Glomerular visceral epithelial cell (primary cell): ENCODE measurements around the gene ITGA2.
"Not testable (repeated sequence)": the region's sequence is repeated elsewhere in the genome, so short reads cannot be mapped to it uniquely, and the experiment has no call there.

Experiments
- DNase-seq: peaks from one replicate; pipeline ENCODE4 v3.0.0-alpha.2; 2016; ENCODE audit errors: extremely low spot score

ITGA2 gene

DNA sequence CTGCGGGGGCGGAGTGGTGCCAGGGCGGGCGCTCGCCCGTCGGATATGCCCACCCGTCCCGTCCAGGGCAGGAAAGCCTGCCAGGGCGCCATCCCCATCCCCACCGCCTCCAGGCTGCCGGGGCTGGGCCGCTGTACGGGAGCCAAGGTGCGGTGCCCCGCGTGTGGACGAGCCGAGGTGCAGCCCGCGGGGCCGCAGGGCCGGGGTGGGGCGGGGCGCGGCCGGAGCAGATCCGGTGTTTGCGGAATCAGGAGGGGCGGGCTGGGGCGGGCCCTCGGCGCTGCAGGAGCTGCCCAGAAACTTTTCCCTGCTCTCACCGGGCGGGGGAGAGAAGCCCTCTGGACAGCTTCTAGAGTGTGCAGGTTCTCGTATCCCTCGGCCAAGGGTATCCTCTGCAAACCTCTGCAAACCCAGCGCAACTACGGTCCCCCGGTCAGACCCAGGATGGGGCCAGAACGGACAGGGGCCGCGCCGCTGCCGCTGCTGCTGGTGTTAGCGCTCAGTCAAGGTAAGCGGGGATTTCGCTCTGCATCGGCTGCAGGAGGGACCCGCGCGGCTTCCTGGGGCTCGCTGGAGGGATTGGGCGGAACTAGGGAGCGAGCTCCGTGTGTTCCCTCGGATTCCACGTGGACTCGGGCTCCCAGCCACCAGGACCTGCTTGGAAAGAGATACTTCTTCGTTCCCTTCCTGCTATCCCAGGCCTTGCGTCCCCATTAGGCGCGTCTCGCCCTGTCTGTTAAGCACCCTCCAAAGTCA is at the start of gene ITGA2:
Gene ITGA2 (plus strand): TSS at position 328 of the 756 bp plus-strand sequence. CDS start 117 bp downstream, at position 445.
- DNase-seq, result peak; percentile 75

DNA sequence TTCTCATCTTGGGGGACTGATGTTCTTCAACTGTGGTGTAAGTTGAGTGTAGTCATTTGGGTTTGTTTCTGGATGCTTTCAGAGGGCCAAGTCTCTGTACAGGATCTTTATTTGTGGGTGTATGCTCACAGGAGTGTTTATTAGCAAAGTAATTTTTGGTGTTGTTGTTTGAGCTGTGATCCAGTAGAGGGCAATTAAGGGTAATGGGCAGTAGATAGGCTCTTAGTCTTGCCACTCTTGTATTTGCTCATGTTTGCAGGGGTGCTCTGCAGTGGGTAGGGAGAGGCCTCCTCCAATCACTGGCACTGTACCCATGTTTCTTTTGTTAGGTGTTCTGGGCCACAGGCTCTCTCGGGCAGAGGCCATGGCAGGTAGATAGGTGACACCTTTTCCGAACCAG is 45.9 kb upstream of the ITGA2 start:
- DNase-seq, result no peak

DNA sequence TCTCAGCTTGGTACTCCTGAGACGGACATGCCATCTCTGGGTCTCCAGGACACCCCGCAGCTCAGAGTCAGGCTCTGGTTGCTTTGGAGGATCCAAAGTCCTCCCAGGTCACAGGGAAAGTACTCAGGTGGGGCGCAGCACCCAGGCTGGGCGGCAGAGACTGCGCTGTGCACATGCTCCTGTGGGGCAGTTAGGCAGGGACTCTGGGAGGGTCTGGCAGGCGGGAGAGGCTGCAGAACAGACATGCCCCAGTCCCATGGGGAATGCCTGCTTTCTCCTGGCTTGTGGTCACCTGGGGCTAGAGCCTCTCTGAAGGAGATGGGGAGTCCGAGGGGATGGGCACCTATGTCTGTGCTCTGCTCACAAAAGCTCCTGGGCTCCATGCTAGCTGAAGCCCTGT is 45.3 kb upstream of the ITGA2 start:
- no peak for DNase-seq

DNA sequence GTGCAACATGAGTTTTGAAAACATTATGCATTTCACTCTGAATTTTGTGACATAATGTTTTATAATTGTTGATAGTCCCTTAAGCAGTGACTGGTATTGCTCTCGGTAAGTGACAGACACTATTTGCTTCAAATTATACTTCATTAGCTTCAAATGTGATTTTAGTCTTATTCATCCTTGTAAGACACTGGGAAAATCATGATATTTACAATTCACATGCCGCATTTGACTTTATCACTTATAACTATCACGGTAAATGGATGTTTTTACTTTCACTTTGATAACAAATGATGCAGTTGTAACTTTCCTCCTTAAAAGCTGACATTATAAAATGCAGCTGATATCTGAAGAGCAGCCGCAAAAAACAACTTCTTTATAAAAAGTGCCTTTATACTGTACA is 44.1 kb upstream of the ITGA2 start:
- DNase-seq, result no peak

DNA sequence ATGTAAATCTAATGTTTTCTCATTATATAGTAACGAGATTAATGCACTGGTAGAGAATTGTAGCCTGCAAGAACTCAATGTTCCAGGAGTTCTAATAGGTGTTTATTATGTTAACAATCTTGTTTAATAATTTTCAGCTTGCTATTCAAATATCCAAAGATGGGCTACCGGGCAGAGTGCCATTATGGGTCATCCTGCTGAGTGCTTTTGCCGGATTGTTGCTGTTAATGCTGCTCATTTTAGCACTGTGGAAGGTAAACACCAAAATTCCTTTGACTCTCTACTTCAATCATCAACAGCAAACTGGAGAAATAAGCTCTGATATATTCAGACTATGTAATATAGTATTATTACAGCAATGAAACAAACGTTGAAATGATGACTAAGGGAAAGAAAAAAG is 41.9 kb upstream of the ITGA2 start:
- no peak for DNase-seq

DNA sequence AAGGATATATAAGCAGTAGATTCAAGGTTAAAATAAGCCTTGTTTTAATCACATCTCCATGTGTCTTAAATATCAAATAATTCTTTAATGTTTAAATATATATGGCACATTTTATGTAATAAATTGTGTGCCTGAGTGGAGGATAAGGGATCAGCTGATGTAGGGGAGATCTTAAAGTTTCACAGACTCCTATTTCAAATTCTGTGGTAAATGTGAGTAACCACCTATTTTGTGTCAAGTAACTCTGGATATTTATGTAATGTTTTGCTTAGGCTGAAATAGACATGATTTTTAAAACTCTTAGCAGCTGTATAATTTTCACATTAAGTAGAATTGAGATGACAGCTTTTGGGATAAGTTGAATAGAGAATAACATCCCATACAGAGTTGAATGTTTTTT is 41.3 kb upstream of the ITGA2 start:
- DNase-seq, result no peak

DNA sequence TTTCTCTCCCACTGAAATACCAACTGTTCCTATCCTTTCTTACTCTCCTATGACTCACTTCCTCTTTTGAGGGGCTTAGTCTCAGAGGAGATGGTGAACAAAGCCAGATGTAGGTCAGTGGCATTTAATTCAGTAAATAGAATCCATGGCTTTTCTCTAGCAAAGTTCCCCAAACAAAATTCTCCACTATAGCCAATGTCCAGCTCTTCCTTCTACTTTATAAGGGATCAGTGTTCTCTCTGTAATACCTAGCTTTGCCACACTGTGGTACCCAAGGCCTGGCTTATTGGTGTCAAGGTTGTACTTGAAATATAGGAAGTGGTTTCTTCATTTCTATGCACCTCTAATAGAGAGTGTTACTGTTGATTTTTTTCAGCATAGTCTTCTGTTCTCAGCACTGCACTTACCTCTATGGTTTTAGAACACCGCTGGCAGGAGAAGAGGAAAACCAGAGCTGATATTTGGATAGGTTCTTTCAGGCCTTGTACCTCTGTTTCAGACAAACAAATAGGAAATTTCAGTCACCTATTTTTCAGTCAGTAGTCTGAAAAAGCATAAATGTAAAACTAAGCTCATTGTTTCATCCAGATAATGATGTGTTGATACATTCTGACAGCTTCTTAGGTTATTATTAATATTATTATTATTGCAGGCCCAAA is 40.6 kb upstream of the ITGA2 start:
- DNase-seq, result peak; percentile 79

DNA sequence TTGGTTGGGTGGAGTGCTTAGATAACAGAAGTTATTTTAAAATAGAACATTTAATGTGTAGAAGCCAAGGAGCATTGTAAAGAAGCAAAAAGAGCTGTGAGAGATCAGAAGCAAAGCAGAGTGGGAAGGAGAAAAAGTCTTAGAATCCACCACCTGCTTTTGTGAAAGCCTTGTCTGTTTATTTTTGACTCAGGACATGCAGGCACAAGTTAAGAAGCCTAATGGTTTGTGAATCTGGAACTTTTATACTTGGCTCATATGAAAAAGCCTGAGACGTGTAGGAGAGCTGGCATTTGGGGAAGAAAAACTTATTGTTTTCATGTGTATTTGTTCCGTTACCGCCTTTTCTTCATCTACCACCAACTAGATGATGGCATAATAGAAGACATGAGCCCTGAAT is 38.5 kb upstream of the ITGA2 start:
- DNase-seq, result no peak

DNA sequence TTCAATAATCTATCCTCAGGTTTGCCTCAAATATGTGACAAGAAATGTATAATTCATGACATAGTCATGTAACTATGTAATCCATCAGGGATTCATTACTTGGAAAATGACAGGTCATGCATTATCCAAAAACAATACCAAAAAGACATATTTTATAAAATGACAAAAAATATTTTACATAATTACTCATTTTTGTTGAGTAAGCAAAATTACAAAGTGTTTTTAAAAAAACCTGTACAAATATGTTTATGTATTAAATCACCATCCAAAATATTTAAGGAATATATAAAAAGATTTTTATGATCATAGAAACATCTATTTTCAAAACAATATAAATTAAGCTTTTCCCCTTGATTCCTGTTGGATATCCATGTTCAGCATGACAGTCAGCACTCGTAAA is 36.7 kb upstream of the ITGA2 start:
- DNase-seq, result no peak

DNA sequence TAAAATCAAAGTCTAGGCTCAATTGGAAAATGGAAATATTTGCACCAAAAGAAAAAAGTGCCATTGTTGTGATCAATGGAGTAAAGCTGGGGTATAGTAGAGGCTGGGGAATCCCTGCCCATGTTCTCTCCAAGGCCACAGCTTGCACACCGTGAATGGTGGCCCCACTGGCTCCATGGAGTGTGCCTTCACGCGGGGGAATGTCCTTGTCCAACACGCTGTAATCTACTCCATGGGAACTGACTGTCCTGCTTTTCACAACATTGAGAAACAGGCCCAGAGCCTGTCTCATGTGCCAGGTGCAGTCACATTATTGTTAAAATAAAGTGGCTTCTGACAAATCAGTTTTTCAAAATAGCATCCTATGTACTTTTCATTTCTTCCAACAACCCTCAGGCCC is 33.1 kb upstream of the ITGA2 start:
- DNase-seq, result no peak

DNA sequence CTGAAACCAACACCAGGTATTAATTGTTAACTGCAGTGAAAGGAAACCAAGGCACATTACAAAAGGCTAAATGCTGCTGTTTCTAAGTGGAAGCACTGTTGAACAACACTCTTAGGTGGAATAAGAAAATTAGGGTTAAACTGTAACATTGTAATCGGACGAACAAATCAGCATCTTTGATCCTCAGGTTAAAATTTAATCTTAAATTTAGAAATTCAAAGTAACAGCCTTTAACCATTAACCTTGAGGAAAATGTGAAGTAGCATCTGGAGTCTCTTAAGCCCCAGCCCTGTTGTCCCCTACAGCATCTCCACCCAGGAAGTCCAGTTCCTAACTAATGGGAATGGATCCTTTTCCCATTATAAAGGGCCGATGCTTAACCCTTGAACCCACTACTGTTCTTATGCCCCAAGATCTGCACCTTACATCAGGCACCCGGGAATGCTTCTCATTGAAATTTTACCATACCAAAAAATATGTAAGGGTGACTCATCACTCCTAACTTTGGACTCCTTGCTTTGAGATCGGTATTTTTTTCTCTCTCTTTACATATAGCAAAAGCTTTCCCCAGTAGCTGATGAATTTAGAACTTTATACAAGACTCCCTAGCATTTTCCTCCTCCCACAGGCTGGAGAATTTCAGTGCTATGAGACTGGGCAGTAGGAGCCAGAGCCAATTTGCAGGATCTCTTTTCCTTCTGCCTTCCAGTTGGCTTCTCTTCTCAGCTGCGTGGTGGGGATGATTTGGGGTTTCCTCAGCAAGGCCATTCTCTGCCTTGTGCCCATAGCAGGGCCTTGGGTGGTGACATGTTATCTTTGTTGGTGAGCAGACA is 32.0 kb upstream of the ITGA2 start:
- DNase-seq, result no peak

DNA sequence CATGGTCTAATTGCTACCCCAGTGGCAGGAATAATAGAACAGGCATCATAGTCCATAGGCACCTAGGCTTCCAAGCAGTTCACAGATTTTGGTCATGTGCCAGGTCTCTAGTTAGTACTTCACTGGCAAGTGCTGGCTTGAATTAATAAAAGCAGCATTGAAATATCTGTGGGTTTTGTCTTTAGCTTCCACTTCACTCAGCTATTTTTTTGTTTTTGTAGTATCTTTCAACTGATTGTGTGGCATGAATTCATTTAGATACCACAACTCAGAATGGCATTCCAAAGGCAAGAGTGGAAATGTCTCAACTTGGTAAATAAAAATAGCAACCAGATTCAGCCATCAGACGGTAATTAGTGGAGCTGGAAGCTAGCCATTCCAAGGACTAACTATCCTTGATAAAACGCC is 27.9 kb upstream of the ITGA2 start:
- DNase-seq, result no peak

DNA sequence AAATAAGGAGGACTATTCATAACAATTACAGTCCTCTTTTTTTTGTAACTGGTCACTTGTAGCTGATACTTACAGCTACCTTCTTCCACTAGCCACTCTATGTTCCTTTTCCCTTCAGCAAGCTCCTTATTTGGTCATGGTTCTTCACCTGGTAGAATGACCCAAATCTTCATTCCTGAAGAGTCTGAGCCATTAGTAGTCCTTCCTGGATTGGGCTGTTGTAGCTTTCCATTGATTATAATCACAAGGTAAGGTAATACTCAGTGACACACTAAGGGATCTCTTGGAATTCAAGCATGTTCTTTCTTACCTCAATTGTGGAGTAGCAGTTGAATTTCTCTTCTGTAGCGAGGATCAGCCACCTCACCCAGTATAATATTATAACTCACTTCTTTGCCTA is 25.5 kb upstream of the ITGA2 start:
- no peak for DNase-seq

DNA sequence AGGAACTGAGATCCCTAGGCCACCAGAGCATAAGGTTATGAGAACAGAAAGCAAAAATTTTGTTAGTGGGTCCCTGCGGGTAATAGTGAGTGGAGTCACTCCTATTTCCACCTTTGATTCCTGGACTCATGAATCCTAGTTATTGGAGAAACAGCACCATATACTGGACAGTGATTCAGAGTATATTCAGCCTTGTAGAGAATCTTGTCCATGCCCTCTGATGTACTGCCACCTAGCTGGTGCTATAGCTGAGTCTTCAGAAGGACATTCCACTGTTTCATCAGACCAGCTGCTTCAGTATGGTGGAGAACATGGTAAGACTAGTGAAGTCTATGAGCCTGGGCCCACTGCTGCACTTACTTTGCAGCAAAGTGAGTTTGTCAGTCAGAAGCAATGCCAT is 25.0 kb upstream of the ITGA2 start:
- no peak for DNase-seq

DNA sequence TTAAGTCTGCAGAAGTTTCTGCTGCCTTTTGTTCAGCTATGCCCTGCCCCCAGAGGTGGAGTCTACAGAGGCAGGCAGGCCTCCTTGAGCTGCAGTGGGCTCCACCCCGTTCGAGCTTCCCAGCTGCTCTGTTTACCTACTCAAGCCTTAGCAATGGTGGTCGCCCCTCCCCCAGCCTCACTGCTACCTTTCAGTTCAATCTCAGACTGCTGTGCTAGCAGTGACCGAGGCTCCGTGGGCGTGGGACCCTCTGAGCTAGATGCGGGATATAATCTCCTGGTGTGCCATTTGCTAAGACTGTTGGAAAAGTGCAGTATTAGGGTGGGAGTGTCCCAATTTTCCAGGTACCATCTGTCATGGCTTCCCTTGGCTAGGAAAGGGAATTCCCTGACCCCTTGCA is 13.0 kb upstream of the ITGA2 start:
- DNase-seq, result not testable (repeated sequence)

DNA sequence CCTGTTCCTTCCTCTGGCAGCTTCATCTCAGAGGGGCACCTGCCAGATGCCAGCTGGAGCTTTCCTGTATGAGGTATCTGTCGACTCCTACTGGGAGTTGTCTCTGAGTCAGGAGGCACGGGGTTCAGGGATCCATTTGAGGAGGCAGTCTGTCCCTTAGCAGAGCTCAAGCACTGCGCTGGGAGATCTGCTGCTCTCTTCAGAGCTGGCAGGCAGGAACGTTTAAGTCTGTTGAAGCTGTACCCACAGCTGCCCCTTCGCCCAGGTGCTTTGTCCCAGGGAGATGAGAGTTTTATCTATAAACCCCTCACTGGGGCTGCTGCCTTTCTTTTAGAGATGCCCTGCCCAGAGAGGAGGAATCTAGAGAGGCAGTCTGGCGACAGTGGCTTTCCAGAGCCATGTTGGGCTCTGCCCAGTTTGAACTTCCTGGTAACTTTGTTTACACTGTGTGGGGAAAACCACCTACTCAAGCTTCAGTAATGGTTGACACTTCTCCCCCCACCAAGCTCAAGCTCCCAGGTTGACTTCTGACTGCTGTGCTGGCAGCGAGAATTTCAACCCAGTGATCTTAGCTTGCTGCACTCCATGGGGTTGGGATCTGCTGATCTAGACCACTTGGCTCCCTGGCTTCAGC is 11.8 kb upstream of the ITGA2 start:
- DNase-seq, result no peak

DNA sequence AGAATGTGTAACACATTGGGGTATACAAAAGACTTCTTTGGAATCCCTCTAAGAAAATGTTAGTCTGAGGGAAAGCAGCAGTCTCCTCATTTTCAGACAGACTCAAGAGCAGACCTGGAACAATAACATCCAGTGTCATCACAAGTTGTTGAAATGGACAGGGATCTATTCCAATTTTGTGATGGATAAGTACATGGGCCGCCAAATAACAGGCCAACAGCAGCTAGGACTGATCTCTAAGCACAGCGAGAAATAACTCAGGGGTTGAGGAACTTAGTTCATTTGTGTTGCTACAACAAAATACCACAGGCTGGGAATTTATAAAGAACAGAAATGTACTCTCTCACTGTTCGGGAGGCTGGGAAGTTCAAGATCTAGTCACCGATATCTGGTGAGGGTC is 7.6 kb upstream of the ITGA2 start:
- DNase-seq, result no peak

DNA sequence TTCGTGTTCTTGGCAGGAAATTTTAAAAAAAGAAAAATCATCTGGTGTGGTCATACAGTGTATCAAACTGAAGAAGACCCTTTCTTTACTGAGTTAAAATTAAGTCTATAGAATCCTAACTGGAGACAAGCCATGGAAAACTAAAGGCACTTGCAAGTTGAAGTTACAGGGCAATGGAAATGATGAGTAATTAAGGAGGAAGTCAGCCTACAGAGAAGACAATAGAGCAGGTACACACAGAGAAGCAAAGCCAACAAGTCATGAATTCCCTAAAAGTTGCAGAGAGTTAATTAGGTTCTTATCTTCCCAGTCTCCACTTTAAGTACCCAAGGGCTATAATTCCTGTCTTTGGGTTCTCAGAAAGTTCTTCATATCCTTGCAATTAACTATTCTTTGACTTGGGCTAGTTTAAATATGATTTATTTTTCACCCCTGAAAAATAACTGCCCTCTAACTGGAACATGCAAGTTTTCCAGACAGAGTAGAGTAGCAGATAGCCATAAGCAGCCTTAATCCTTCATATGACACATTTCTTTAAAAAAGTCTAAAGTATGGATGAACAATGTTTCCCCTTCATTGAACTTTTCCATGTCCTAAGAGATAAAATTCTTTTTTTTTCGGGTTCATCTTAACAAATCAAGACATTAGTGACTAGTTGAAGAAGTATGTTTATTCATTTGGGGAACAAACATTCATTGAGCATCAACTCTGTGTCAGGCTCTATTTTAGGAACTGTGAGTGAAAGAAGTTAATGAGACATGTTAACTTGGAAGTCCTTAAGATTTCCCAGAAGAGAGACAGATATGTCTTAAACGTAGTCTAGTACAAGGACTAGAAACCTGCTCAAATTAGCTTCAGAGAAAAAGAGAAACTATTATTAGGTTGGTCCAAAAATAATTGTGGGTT is 5.2 kb upstream of the ITGA2 start:
- DNase-seq, result no peak

DNA sequence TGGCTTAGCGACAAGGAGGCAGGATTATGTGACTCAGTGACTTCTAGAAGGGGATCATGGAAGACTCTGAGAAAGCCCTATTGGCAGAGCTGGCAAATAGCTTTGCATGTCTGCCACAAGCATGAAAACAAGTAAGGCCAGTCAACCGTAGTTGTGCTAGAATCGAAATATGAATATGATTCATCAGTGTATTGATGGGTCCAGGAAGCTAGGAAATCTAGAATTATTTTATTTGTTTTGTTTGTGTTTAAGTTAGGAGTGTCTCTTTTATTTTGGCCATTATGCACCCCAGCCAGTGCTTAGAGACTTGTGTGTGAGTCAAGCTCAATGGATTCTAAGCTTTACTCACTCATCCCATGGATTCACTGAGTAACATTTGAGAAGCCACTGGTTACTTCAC is 3.8 kb upstream of the ITGA2 start:
- DNase-seq, result no peak

DNA sequence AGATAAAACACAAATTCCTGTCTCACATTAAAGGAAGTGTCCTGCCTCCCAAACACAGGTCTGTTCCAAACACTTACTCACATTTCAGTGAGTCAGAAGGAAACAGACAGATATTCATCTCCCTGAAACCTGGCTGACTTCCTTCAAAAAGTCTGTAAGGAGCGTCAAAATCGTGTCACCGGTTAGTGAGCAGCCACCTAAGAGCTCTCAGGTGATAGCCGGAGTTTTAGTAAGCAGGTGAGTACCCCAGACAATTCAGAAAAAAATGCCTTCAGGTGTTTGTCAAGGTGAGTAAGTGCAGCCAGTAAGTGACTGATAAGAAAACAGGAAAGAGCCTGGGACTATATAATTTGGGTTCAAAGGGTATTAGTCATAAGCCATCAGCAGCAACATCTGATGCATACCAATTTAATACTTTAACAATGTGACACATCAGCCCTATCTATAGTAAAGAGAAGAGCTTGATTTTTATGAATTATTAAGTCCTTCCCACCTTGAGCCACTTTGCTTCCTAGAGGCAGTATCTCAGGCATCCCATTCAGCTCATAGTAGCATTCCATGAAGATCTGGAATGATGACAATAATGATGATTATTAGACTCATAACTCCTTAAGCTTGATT is 1.3 kb upstream of the ITGA2 start:
- DNase-seq, result peak; percentile 51
